ENCODE data around the gene PHACTR1.

The PHACTR1 gene

GRCh38 chr6:12803486-12803885 lies 86.9 kb downstream of the PHACTR1 start:
- no peak for DNase-seq (ENCODE audit: low read depth in 2 of 2)

GRCh38 chr6:12804952-12805645 lies 88.5 kb downstream of the PHACTR1 start:
- DNase-seq (ENCODE audit: low read depth in 2 of 2) = no peak

- DNase-seq (ENCODE audit: low read depth in 2 of 2) = no peak
Observed at GRCh38 chr6:12806136-12806535, 89.6 kb downstream of the PHACTR1 start.

- no peak for DNase-seq (ENCODE audit: low read depth in 2 of 2)
Observed at GRCh38 chr6:12806796-12807195, 90.2 kb downstream of the PHACTR1 start.

- no peak for DNase-seq (ENCODE audit: low read depth in 2 of 2)
Observed at GRCh38 chr6:12811519-12811918, 95.0 kb downstream of the PHACTR1 start.

DNA sequence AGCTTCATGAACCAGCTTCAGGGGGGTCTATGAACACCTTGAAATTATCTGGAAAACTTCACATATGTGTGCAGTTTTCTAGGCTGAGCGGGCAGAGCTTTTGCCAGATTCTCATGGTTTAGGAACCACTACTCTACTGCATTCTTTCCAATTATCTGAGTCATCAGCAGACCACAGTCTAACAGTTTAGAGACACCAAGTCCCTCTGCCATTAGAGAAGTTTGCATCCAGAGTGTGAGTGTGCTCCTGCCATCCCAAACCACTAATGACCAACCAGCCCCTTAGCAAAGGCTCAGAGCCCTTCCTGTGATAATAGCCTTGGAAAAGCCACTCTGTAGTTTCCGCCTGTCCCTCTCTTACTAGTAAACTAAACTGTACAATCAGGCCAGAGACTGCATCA lies 96.8 kb downstream of the PHACTR1 start:
- DNase-seq (ENCODE audit: low read depth in 2 of 2) = no peak

DNA sequence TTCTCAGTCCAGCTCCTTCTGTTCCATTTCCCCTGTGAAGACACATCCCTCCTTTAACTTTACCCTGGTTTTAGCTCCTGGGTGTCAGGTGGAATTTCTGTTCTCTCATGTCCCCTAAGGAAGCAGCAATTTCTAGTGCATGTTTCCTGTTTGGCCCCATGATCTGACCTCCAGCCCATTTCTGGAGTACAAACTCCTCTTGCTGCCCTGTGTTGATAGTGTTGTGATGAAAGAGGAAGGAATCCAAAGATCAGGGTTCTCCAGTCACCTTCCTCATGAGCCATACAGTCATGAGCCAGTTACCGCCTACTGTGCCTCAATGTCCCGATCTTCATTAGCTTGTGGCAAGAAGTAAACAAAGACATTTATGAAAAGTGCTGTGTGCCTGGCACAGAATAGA lies 97.4 kb downstream of the PHACTR1 start:
- DNase-seq (ENCODE audit: low read depth in 2 of 2) = no peak

GRCh38 chr6:12815089-12815488 lies 98.5 kb downstream of the PHACTR1 start:
- no peak for DNase-seq (ENCODE audit: low read depth in 2 of 2)

DNA sequence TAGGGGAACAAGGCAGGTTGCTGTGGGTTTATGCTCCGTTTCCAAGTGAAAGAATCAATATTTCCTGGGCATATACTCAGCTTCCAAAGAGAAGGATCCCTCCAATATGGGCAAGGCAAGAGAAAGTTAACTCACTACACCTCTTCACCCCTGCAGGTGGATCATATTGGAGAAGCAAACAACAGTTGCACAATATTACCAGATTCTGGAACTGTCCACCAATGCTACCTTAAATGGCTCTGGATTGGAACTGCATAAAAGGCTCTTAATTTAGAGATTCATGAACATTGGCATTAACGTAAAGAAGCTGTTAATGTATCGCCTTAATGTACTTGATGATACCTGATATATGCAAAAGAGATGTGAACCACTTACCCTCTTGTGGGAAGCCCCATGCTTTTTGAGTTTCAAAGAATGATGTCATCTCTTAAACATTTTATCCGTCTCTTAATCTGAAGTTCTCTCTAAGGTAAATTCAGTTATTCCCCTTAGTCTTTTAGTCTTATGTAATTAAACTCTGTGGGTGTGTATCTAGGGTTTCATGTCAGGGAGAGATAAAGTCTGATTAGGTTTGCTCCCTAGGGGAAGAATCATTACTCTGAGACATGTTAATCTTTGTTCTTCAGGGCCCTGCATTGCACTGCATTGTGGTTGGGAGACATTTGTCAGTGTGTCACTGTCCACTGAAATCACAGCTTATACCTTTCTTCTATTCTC lies 99.5 kb downstream of the PHACTR1 start:
- DNase-seq (ENCODE audit: low read depth in 2 of 2) = no peak

GRCh38 chr6:12818324-12818723 lies 101.8 kb downstream of the PHACTR1 start:
- no peak for DNase-seq (ENCODE audit: low read depth in 2 of 2)

GRCh38 chr6:12823847-12824246 lies 107.3 kb downstream of the PHACTR1 start:
- no peak for DNase-seq (ENCODE audit: low read depth in 2 of 2)

GRCh38 chr6:12826584-12826983 lies 110.0 kb downstream of the PHACTR1 start:
- no peak for DNase-seq (ENCODE audit: low read depth in 2 of 2)

DNA sequence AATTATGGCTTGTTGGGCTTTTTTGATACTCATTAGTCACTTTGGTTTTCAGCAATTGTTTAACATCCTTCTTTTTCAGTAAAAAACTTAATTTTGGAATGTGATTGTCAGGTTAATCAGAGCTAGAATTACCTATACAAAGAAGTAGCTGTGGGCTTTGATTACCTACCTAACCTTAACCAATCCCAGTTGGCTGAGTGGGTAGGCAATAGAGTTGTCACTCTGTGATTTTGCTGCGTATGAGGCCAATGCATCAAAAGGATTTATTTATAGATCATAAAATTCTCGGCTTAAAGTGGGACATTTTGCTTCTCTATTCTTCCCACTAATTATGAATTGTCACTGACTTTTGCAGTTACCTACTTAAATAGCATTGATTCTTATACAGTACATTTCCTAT lies 111.4 kb downstream of the PHACTR1 start:
- DNase-seq (ENCODE audit: low read depth in 2 of 2) = no peak

DNA sequence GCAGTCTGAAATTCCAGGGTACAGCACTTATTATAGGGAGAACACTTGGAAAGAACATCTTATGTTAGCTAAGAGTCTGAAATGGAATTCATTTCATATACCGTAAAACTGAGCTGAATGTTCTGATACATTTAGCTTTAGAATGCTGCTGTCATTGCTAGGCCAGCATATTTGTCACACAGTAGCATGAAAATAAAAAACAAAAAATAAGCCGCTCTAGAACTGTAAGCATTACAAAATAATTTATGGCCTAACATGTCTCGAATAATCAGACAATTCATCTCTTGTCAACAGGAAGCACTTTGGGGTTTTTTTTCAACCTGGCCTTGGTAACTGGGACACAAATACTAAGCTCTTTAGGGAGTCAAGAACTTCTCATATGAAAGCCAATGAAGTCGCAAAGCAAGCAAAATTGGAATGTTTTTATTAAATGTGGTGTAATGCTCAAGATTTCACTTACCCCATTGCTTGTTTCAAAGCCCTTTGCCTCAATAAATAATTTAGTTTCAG lies 115.7 kb downstream of the PHACTR1 start:
- no peak for DNase-seq (ENCODE audit: low read depth in 2 of 2)

GRCh38 chr6:12836009-12836408 lies 119.4 kb downstream of the PHACTR1 start:
- no peak for DNase-seq (ENCODE audit: low read depth in 2 of 2)

DNA sequence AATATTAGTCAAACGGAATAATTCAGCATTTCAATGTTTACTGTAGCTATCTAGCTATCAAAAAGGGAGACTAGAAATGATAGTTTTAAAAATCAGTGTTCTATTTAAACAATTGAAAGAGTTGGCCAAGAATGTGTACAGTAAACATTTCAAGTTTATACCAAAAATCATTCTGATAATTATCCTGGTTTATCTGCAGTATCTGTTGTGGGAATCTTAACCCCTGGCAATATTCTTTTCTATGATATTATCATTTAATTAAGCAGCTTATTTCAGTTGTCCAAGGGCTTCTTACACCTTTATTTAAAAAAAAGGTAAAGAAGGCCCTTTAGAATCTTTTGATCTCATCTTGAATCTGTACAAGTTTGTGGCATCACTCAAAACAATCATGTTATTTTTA lies 125.1 kb downstream of the PHACTR1 start:
- no peak for DNase-seq (ENCODE audit: low read depth in 2 of 2)

DNA sequence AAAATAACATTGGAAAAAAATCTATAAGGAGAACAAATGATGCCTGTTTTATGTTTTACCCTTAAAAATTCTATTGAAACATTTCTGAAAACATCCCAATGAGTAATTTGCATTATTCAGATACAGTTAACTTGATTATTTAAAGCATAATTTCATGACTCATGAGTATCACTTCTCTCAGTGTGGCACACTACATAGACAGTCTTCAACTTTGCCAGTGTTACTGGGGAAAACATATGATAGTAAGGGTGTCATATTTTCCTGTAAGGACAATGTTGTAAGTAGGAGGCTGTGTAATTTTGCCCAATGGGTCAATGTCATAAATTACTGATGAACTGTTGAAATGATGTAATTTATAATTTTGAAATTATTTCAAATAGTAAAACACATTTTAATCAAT lies 125.5 kb downstream of the PHACTR1 start:
- DNase-seq (ENCODE audit: low read depth in 2 of 2) = no peak

- no peak for DNase-seq (ENCODE audit: low read depth in 2 of 2)
Observed at GRCh38 chr6:12842658-12843057, 126.1 kb downstream of the PHACTR1 start.

GRCh38 chr6:12844284-12845223 lies 128.0 kb downstream of the PHACTR1 start:
- no peak for DNase-seq (ENCODE audit: low read depth in 2 of 2)

- no peak for DNase-seq (ENCODE audit: low read depth in 2 of 2)
Observed at GRCh38 chr6:12845224-12846004, 128.8 kb downstream of the PHACTR1 start.
